Measurements from ENCODE around the gene MAEA.
"Not testable (repeated sequence)": the region's sequence is repeated elsewhere in the genome, so short reads cannot be mapped to it uniquely, and the experiment has no call there.

The MAEA gene

DNA sequence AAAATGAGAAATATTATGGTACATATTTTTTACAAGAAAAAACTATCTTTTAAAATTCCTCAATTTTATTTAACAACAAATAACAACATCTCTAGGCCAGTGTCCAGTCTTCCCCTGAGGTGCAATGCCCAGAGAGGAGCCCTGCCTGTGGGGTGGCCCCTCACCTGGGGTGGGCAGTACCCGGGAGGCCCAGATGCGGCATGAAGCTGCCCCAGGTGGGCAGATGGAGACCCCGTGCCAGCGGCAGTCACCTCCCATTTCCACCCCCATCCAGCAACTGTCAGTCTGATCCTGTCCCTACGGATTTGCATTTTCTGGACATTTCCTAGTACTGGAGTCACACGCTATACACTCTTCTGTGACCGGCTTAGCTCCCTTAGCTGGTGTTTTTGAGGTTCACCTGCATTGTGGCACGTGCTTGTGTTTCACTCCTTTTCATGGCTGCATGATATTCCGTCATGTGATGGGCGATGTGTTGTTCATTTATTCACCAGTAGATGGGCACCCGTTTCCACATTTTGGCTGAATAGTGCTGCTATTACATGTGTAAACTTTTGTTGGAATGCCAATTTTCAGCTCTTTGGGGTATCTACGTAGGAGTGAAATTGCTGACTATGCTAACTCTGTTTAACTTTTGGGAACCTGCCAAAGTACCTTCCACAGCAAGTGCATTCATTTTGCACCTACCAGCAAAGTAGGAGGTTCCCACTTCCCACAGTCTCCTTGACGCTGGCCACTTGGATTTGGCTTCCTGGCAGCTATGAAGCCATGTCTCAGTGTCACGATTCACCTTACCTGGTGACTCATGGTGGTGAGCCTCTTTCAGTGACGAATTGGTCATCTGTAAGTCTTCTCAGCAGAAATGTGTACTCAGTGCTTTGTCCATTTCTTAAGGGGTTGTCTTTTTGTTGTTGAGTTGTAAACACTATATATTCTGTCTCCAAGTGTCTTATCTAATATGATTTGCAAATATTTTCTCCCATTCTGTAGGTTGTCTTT, 11.7 kb upstream of the MAEA start:
- intact Hi-C loops (cut with micrococcal nuclease), result no loop called here
- Mint-ChIP-seq H3K9me3 (no peaks in the 10 kb centered on the region), H3K27me3 (peaks cover 2% of the 10 kb centered on the region), H3K27ac (no peak overlapping the region), H3K4me1 (ENCODE audit: low read depth) (no peaks in the 10 kb centered on the region), H3K36me3 (ENCODE audit: low read depth) (no peaks in the 10 kb centered on the region), H3K4me3 (no peak overlapping the region)

DNA sequence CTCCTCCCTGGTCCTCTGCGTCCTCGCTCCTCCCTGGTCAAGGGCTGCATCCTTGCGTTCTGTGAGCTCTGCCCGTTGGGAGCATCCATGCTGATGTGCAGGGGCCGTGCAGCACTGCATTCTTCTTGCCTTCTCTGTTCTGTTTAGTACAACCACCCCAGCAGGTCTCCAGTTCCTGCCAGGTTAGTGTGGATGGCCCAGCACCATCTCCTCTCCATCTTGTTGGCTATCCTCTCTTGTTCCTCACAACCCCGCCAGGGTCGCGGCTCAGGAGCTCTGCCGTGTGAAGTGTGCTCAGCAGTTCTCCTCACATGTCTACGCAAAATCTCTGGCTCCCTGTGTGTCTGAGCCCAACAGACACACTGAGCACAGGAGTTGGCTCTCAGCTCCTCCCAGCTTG, 10.4 kb upstream of the MAEA start:
- Mint-ChIP-seq H3K36me3 (ENCODE audit: low read depth) (no peaks in the 10 kb centered on the region), H3K4me1 (ENCODE audit: low read depth) (no peaks in the 10 kb centered on the region), H3K27me3 (peaks cover 2% of the 10 kb centered on the region), H3K27ac (no peak overlapping the region), H3K4me3 (no peak overlapping the region), H3K9me3 (no peaks in the 10 kb centered on the region)
- intact Hi-C loops (cut with micrococcal nuclease), result no loop called here

DNA sequence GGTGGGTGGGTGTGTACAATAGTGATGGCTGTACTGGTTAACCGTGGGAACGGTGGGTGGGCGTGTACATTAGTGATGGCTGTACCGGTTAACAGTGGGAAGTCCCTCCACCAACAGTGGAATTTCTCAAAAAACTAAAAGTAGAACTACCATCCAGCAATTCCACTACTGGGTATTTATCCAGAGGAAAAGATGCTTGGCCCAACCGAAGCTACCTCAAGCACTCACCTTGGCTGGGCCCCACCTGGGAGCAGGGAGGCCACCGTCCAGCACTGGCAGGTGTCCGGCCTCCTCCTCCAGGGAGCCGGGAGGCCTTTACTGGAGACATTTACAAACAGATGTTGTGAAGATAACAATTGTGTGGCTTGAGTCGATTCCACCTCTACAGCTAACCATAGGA, 6.0 kb upstream of the MAEA start:
- peaks cover 1% of the 10 kb centered on the region for H3K27me3 Mint-ChIP-seq
- no peaks in the 10 kb centered on the region for H3K36me3 Mint-ChIP-seq (ENCODE audit: low read depth)
- intact Hi-C loops (cut with micrococcal nuclease), result no loop called here
- H3K4me1 Mint-ChIP-seq (ENCODE audit: low read depth), result no peaks in the 10 kb centered on the region
- peaks cover 10% of the 10 kb centered on the region for H3K9me3 Mint-ChIP-seq
- no peak overlapping the region for H3K27ac Mint-ChIP-seq
- H3K4me3 Mint-ChIP-seq, result no peak overlapping the region

DNA sequence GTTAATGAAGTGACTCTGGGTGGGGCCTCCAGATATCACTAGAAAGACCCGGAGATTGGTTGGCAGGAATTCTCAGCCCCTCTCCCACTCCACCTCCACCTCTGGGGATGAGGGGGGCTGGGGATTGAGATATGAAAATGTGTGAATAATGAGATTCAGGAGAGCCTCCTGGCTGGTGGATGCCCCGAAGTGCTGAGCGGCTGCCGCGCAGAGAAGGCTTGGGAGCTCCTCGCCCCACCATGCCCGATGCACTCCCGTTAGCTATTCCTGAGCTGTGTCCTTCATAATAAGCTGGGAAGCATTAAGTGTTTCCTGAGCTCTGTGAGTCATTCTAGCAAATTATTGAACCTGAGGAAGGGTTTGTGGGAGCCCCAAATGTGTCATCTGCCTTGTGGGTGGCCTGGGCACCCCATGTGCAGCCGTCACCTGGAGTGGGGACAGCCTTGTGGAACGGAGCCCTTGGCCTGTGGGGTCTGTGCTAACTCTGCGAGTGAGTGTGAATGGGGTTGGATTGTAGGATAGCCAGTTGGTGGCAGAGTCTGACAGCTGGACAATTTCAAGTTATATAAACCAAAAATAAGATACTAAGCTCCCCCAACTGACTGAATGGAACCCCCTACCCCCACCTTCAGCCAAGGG, 4.4 kb upstream of the MAEA start:
- Mint-ChIP-seq H3K36me3 (ENCODE audit: low read depth) (peaks cover 2% of the 10 kb centered on the region), H3K27ac (no peak overlapping the region), H3K4me1 (ENCODE audit: low read depth) (peaks cover under 1% of the 10 kb centered on the region), H3K4me3 (no peak overlapping the region), H3K27me3 (peaks cover 1% of the 10 kb centered on the region), H3K9me3 (peaks cover 10% of the 10 kb centered on the region)
- intact Hi-C loops (cut with micrococcal nuclease), result loop anchor here (5.0 kb wide), 1 partner anchor 153 kb away; no protein-coding TSS in a partner anchor

DNA sequence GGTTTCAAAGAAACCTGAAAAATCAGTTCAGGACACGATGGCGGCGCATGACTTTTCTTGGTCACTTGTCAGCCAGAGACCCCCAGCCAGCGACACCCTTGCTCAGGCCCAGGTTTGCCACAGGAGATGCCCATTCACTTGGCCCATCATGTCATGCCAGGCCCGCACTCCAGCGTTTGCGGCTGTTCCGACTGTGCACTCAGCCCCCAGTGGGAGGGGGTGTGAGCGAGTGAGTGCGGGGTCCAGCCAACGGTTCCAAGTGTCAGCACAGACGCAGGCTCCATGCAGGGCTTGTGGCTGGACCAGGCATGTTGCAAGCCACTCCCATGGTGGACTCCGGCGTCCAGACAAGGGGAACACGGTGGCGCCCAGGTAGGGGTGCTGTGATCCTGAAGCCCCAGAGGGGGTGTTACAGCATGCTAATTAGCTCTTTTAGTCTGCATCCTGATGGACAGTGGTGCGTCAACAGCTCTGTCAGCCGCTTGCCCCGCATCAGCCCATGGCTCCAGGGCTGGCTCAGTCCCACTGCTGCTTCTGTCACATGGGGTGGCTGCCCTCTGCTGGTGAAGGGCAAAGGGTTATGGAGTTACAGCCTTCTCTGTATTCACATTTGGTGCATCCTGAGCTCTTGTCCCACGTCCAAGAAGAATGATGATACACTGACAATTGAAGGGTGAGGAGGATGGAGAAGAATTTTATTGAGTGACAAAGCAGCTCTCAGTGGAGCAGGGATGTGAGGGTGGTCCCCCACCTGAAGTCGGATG, 3.7 kb upstream of the MAEA start:
- H3K27me3 Mint-ChIP-seq, result peaks cover 1% of the 10 kb centered on the region
- no peak overlapping the region for H3K4me3 Mint-ChIP-seq
- H3K36me3 Mint-ChIP-seq (ENCODE audit: low read depth), result peaks cover 7% of the 10 kb centered on the region
- peaks cover 10% of the 10 kb centered on the region for H3K9me3 Mint-ChIP-seq
- intact Hi-C loops (cut with micrococcal nuclease), result loop anchor here (5.0 kb wide), 1 partner anchor 154 kb away; no protein-coding TSS in a partner anchor
- peaks cover 7% of the 10 kb centered on the region for H3K4me1 Mint-ChIP-seq (ENCODE audit: low read depth)
- no peak overlapping the region for H3K27ac Mint-ChIP-seq

DNA sequence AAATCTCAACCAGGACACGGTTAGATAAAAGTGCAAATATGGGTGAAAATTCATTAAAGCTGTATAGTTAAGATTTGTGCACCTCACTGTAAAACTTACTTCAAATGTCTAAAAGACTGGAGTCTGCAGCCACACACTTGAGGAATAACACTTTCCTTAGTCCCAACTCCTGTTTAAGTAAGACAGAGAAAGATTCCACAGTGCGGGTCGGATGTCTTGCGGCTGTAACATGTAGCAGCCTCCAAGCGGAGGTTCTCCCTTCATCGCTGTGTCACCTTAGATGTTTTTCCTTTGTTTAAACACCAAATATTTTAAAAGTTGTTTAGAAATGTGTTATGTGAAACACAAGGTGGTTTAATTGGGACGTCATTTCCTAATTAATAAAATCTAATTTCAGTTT, 905 bp upstream of the MAEA start:
- Mint-ChIP-seq H3K9me3 (peaks cover 10% of the 10 kb centered on the region), H3K27me3 (peaks cover 1% of the 10 kb centered on the region), H3K4me3 (peak overlapping the region; percentile 91), H3K27ac (peak overlapping the region; percentile 88), H3K36me3 (ENCODE audit: low read depth) (peaks cover 30% of the 10 kb centered on the region), H3K4me1 (ENCODE audit: low read depth) (peaks cover 31% of the 10 kb centered on the region)
- intact Hi-C loops (cut with micrococcal nuclease), result loop anchor here (1.0 to 5.0 kb wide), 3 partner anchors 39 to 156 kb away; partner anchors contain the start of genes CTBP1 and UVSSA

DNA sequence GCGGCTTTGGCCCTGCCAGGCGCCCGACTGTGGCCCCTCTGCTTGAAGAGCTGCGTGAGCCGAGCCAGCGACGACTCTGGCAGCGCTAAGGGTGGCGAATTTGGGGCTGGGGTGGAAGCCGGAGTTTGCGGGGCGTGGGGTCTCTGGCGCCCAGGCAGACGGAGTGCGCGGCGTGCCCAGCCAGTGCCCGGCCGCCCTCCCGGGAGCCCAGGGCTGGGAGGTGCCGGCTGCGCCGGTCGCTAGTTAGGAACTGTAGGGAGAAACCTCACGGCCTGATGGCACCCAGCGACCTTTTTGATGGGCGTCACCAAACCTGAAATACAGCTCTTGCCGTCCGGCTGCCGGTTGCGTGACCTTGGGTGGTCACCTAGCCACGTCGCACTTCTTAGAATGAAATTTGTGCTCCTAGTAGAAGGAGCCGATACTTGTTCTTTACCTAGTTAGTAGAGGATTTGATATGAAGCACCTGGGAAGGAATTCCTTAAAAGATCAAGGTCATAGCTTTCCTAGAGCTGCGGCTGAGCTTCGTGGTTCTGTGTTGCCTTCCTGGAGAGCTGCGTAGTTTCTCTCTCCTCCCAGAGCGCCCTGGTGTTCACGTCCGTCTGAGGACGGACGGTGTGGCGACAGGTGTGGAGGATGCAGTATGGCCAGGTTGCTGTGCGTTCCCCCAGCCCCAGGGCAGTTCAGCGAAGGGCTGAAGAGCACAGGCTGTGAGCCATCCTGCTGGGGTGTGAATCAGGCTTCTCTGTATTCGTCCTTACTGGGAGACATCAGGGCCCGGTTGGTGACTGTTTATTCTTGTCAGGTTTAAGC, 680 bp downstream of the MAEA start:
- Mint-ChIP-seq H3K27me3 (peaks cover 1% of the 10 kb centered on the region), H3K4me1 (ENCODE audit: low read depth) (peaks cover 47% of the 10 kb centered on the region), H3K36me3 (ENCODE audit: low read depth) (peaks cover 42% of the 10 kb centered on the region), H3K4me3 (peak overlapping the region; percentile 91), H3K27ac (peak overlapping the region; percentile 88), H3K9me3 (peaks cover 10% of the 10 kb centered on the region)
- intact Hi-C loops (cut with micrococcal nuclease), result no loop called here

DNA sequence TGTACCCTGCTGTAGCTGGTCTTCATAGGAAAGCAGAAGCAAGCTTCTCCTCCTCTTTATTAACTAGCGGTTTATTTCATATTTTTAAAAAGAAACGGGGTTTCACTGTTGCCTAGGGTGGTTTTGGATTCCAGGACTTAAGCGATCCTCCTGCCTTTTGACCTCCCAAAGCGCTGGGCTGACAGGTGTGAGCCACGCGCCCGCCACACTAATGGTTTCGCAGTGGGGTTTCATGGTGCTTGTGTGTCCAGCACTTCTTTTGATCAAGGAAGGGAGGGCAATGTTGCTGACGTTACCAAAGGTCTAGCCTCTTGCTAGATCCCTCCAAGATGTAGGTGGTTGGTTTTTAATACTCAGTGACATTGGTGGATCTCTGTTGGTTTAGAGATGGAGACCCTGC, 1.4 kb downstream of the MAEA start:
- intact Hi-C loops (cut with micrococcal nuclease), result no loop called here
- H3K36me3 Mint-ChIP-seq (ENCODE audit: low read depth), result peaks cover 46% of the 10 kb centered on the region
- peak overlapping the region; percentile 88 for H3K27ac Mint-ChIP-seq
- H3K4me1 Mint-ChIP-seq (ENCODE audit: low read depth), result peaks cover 50% of the 10 kb centered on the region
- H3K27me3 Mint-ChIP-seq, result peaks cover 1% of the 10 kb centered on the region
- H3K4me3 Mint-ChIP-seq, result peak overlapping the region; percentile 91
- peaks cover 7% of the 10 kb centered on the region for H3K9me3 Mint-ChIP-seq

DNA sequence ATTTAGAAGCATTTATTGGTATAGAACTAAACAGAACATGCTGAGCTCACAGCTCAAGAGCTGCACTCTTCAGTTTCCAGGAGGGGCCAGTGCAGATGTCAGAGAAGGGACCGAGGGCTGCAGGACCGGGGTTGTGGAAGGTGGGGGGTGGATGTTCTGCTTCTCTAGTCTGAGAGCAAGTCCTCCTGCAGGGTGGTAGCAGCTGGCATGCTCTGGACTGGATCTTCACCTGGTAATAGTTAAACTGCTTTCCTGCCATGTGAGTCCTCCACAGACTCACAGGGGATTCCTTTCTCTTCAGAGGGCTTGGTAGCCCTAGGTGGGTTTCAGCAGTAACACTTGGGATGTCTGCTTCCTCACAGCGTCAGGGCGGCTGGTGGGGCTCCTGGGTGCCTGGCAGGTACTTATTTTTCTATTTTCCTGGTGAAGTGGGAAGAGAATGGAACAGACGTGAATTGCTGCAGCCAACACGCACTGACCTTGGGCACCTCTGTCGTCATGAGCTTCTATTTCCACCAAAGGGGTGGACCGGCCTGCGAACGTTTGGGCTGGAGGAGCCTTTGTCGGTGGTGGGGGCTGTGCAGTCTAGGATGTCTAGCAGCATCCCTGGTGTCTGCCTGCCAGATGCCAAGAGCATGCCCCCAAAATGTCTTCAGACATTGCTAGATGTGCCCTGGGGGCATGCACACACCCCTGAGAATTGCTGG, 2.5 kb downstream of the MAEA start:
- intact Hi-C loops (cut with micrococcal nuclease), result no loop called here

DNA sequence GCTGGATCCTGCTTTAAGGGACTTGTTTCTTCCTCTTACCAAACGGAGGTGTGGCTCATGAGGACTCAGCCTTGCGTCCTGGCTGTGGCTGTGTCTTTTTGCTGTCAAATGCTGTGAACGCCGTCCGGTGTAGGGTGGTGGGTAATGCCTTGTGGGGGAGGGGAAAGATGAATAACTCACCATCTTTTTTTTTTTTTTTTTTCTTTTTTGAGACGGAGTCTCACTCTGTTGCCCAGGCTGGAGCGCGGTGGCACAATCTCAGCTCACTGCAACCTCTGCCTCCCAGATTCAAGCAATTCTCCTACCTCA, 3.0 kb downstream of the MAEA start:
- H3K36me3 Mint-ChIP-seq (ENCODE audit: low read depth), result peaks cover 62% of the 10 kb centered on the region
- intact Hi-C loops (cut with micrococcal nuclease); H3K27me3 Mint-ChIP-seq; H3K9me3 Mint-ChIP-seq; H3K4me3 Mint-ChIP-seq: not testable (repeated sequence)
- H3K27ac Mint-ChIP-seq, result peak overlapping the region; percentile 11
- H3K4me1 Mint-ChIP-seq (ENCODE audit: low read depth), result peaks cover 63% of the 10 kb centered on the region

More for the DNA sequence above, 2.5 kb downstream of the MAEA start:
- H3K27ac Mint-ChIP-seq, result peak overlapping the region; percentile 11
- H3K4me1 Mint-ChIP-seq (ENCODE audit: low read depth), result peaks cover 59% of the 10 kb centered on the region
- no peaks in the 10 kb centered on the region for H3K27me3 Mint-ChIP-seq
- peaks cover 57% of the 10 kb centered on the region for H3K36me3 Mint-ChIP-seq (ENCODE audit: low read depth)
- no peak overlapping the region for H3K4me3 Mint-ChIP-seq
- H3K9me3 Mint-ChIP-seq, result no peaks in the 10 kb centered on the region

DNA sequence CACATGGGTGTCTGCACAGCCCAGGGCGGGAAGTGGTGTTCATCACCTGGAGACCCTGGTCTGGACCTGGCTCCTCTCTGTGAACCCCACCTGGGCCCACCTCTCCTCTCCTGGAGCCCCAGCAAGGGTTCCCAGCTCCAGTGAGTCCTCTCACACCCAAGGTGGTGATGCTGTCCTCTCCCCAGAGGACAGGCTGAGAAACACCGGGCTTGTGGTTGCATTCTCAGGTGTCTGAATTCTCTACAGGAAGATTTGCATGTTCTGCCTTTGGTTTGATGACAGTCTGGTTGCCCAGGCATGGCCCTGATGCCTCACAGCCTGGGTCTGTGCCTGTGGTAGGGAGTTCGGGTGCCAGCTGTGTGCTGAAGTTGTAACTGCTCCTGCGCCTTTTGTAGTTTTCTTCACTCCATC, 3.8 kb downstream of the MAEA start:
- Mint-ChIP-seq H3K27me3 (no peaks in the 10 kb centered on the region), H3K4me3 (no peak overlapping the region), H3K27ac (peak overlapping the region; percentile 75), H3K4me1 (ENCODE audit: low read depth) (peaks cover 72% of the 10 kb centered on the region), H3K36me3 (ENCODE audit: low read depth) (peaks cover 71% of the 10 kb centered on the region), H3K9me3 (no peaks in the 10 kb centered on the region)
- intact Hi-C loops (cut with micrococcal nuclease), result no loop called here

DNA sequence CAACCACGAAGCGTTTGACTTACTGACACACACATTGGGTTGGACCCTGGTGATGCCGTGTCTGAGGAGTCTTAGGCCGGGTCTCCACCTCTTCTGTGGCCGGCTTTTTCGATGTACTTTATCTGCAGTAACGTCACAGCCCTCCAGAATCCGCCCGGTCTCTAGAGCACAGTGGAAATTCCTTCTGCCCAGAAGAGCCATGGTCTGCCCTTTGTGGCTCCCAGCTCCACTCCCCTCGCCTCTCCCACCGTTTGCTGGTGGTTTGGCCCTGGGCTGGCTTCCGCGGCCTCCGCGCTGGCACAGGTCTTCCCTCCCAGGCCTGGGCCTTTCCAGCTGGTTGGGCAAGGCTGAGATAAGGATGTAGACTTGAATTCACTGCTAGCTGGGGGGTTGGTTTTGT, 4.3 kb downstream of the MAEA start:
- intact Hi-C loops (cut with micrococcal nuclease), result no loop called here
- H3K9me3 Mint-ChIP-seq, result no peaks in the 10 kb centered on the region
- peaks cover 75% of the 10 kb centered on the region for H3K36me3 Mint-ChIP-seq (ENCODE audit: low read depth)
- H3K4me3 Mint-ChIP-seq, result no peak overlapping the region
- no peaks in the 10 kb centered on the region for H3K27me3 Mint-ChIP-seq
- peak overlapping the region; percentile 75 for H3K27ac Mint-ChIP-seq
- H3K4me1 Mint-ChIP-seq (ENCODE audit: low read depth), result peaks cover 76% of the 10 kb centered on the region

DNA sequence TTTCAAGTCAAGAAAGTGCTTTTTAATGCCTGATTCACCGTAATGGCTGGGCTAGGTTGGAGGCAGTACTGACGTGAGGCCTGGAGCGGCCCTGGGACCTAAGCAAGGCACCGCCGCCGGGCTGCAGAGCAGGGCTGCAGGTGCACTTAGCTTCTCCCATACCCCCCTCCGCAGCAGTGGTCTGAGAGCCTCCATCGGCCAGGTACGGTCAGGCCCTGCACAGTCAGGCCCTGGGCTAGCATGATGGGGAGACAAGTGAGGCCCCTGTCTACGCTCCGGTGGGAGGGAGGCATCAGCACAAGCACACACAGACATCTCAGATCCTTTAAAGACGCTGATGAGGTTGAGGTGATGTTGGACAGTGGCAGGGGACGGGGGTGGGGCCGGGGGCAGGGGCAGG, 4.7 kb downstream of the MAEA start:
- intact Hi-C loops (cut with micrococcal nuclease), result no loop called here
- Mint-ChIP-seq H3K27ac (peak overlapping the region; percentile 75), H3K9me3 (no peaks in the 10 kb centered on the region), H3K27me3 (no peaks in the 10 kb centered on the region), H3K4me1 (ENCODE audit: low read depth) (peaks cover 81% of the 10 kb centered on the region), H3K4me3 (no peak overlapping the region), H3K36me3 (ENCODE audit: low read depth) (peaks cover 79% of the 10 kb centered on the region)
